Activated T-cell treated with anti-CD3 and anti-CD28 coated beads for 4 hours (primary cell): ENCODE results near the gene SIGLEC12.
"Not testable (repeated sequence)": the region's sequence is repeated elsewhere in the genome, so short reads cannot be mapped to it uniquely, and the experiment has no call there.

Experiments used
- DNase-seq: peaks from one replicate; pipeline ENCODE4 v3.0.0-alpha.2; 2020

The SIGLEC12 gene

DNA sequence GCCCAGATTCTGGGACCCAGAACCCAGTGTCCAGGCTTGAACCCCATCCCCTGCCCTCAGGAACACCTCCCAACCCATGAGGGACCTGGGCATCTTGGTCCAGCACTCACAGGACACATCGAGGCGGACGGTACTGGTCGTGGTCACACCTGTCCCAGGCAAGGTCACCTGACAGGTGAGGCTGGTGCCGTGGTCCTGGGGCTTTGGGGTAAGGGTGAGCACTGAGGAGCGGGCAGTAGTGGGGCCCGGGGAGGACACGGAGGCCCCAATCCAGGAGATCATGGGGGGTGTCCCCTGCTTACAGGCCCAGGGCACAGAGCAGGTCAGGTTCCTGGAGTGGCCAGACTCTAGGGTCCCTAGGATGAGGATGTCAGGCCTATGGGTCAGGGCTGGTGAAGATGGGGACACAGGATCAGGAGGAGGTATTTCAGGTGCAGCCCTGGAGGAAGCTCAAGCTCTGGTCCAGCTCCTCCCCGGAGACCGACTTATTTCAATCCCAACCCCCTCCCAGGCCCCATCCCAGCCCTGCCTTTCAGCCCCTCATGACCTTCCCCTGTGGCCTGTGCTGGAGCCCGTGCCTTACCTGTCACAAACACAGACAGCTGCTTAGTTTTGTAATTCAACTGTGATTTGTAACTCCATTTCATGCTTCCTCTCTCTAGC lies 44.1 kb downstream of the SIGLEC12 start:
- DNase-seq: no peak

DNA sequence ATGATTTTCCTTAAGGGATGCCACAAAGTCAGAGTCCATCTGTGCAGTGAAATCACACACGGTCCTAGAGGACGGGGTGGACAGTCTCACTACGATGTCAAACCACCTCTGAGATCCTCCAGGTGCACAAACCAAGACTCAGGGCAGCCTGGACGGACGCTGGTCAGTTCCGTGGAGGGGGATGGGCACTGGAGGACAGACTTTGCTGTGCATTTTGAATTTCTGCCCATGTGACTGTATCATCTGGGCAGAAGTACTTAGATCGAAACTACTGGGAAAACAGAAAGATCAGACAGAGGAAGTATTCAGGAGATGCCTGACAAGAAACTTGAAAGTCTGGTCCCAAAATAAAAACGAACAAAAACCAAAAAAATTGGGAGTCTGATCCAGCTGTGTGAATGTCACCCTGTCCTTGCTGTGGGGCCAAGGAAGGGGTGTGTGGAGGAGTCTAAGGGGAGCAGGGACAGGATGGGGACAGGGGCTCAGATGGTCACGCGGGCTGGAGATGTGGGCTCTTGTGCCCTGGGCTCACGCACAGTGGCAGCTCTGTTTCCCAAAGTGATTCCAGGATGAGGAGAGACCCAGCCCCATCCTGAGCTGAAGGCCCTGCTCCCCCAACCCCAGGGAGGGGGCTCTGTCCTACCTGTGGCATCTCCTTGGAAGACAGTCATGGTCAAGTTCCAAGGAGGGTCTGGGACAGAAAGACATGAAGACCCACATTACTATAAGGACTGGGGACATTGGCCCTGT lies 44.9 kb downstream of the SIGLEC12 start:
- DNase-seq: no peak

DNA sequence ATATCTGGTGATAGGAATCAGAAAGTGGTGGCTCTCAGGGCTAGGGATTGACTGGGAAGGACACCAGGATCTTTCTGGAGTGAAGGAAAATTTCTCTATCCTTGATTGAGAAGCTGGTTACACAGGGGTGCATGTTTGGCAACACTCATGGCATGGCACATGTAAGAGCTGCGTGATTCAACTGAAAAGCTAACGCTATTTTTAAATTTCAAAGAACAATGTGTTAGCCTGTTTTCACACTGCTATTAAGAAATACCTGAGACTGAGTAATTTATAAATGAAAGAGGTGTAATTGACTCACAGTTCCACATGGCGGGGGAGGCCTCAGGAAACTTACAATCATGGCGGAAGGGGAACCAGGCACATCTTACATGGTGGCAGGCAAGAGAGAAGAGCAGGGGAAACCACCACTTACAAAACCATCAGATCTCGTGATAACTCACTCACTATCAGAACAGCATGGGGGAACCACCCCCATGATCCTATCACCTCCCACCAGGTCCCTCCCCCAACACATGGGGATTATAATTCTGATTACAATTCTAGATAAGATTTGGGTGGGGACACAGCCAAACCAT lies 50.8 kb downstream of the SIGLEC12 start:
- peak; percentile 41 for DNase-seq

DNA sequence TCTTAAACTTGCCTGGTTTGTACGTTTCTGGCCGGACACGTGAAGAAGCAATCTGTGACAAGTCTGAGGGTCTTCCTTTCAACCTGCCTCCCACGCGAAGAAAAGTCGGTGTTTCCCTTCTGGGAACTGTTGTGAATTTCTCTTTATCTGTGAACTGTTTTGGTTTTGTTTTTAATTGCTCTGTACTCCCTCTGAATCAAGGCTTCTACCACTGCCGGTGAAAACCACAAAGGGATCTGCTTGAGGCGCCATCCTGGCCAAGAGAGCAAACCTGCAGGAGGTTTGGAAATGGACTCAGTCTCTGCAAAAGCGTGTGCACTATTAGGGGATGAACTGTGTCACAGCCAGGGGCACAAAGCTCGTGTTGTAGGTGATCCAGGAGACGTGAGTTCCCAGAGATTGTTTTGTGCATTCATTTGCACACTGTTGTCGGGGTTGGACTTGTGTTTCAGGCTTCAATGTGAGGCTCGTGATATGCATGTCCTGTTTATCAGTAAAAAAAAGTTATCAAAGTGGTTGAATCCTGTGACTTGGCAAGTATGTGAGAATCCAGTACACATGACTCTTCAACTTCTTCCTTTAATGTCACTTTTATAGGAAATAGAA lies 53.1 kb downstream of the SIGLEC12 start:
- DNase-seq: peak; percentile 36

DNA sequence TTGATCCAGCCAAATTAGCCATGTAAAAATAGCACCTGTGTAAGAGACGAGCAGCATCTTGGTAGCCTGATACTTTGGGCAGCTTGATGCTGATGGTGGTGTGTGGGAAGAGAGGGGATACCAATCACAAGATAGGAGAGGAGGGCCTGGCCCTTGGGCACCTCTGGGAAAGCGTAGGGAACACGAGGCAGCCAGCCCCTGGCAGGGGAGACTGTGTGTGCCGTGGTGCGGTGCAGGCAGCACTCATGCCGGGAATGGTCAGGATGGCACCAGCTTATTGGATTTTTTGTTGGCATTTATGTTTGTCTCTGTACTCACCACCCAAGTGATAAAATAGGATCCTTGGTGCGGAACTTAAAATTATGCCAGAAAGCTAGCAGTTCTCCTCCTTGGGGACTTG lies 53.6 kb downstream of the SIGLEC12 start:
- no peak for DNase-seq

DNA sequence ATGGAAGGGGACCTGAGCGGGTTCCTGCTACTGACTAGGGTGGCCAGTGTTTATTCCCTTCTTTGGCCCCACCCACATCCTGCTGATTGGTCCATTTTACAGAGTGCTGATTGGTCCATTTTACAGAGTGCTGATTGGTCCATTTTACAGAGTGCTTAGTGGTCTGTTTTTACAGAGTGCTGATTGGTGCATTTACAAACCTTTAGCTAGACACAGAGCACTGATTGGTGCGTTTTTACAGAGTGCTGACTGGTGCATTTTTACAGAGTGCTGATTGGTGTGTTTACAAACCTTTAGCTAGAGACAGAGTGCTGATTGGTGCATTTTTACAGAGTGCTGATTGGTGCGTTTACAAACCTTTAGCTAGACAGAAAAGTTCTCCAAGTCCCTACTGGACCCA lies 54.1 kb downstream of the SIGLEC12 start:
- DNase-seq: not testable (repeated sequence)

DNA sequence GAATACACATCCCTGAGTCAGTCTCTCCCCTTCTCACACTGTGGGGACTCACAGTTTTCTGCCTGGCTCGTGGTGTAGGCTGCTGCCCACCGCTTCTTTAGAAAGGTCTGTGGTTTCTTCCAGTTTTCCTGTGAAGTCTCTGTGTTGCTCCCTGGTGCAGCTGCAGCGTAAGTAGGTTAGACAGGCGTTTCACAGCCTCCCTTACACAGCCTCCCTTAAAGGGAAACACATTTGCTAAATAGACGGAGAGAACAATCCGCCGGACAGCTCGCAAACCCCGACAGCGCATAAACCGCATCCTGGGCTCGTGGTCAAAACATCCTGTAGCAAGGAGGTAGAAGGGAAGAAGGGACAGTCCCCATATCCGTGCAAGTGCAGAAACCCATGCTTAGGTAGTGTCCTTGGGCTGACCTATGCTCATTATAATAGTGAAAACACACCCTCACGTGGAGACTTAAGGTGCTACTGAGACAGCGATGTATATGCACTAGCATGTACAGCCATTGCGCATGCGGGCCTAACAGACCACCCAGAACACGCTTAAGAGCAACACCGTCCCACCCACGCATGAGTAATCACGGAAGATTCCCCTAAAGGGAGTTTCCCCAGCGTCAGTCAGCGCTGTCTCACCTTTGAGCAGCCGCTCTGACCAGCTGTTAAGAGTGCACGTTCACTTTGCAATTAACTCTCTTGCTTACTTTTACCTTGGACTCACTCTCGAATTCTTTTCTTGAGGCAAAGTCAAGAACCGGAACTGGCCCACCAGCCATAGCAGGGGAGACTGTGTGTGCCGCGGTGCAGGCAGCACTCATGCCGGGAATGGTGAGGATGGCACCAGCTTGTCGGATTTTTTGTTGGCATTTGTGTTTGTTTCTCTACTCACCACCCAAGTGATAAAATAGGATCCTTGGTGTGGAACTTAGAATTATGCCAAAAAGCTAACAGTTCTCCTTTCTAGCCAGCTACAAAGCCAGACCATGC lies 59.9 kb downstream of the SIGLEC12 start:
- DNase-seq: peak; percentile 91
